Ishikawa (cell line): ENCODE measurements around the gene ANKRD44.

Experiments used
- CEBPB ChIP-seq: IDR thresholded peaks from 2 replicates; pipeline ENCODE4 v1.6.1; 2012
- CREB1 ChIP-seq: IDR thresholded peaks from 2 replicates; pipeline ENCODE4 v1.6.1; 2012; ENCODE audit warnings: low read depth
- EGR1 ChIP-seq: IDR thresholded peaks from 2 replicates; pipeline ENCODE4 v1.6.1; 2012
- EP300 ChIP-seq: IDR thresholded peaks from 2 replicates; pipeline ENCODE4 v1.6.1; 2012; ENCODE audit warnings: borderline replicate concordance
- FOXM1 ChIP-seq: IDR thresholded peaks from 2 replicates; pipeline ENCODE4 v1.6.1; 2012; ENCODE audit warnings: low read depth, borderline replicate concordance
- NFIC ChIP-seq: IDR thresholded peaks from 2 replicates; pipeline ENCODE4 v1.6.1; 2012
- RAD21 ChIP-seq: IDR thresholded peaks from 2 replicates; pipeline ENCODE4 v1.6.1; 2012; ENCODE audit warnings: low read depth
- REST ChIP-seq: IDR thresholded peaks from 2 replicates; pipeline ENCODE4 v1.6.1; 2012; ENCODE audit warnings: low read depth, mild to moderate bottlenecking
- TAF1 ChIP-seq: IDR thresholded peaks from 2 replicates; pipeline ENCODE4 v1.6.1; 2012; ENCODE audit warnings: low read depth, mild to moderate bottlenecking
- TCF12 ChIP-seq: IDR thresholded peaks from 2 replicates; pipeline ENCODE4 v1.6.1; 2012; ENCODE audit warnings: low read depth
- TEAD4 ChIP-seq: IDR thresholded peaks from 2 replicates; pipeline ENCODE4 v1.6.1; 2012
- YY1 ChIP-seq: IDR thresholded peaks from 2 replicates; pipeline ENCODE4 v1.6.1; 2012; ENCODE audit warnings: low read depth
- ZBTB7A ChIP-seq: IDR thresholded peaks from 2 replicates; pipeline ENCODE4 v1.6.1; 2012; ENCODE audit warnings: low read depth
- TF ChIP-seq, protein P1 (sequence below): IDR thresholded peaks from 2 replicates; pipeline ENCODE4 v1.6.1; 2012
- TF ChIP-seq, protein P2 (sequence below): IDR thresholded peaks from 2 replicates; pipeline ENCODE4 v1.6.1; 2012

ANKRD44 gene

DNA sequence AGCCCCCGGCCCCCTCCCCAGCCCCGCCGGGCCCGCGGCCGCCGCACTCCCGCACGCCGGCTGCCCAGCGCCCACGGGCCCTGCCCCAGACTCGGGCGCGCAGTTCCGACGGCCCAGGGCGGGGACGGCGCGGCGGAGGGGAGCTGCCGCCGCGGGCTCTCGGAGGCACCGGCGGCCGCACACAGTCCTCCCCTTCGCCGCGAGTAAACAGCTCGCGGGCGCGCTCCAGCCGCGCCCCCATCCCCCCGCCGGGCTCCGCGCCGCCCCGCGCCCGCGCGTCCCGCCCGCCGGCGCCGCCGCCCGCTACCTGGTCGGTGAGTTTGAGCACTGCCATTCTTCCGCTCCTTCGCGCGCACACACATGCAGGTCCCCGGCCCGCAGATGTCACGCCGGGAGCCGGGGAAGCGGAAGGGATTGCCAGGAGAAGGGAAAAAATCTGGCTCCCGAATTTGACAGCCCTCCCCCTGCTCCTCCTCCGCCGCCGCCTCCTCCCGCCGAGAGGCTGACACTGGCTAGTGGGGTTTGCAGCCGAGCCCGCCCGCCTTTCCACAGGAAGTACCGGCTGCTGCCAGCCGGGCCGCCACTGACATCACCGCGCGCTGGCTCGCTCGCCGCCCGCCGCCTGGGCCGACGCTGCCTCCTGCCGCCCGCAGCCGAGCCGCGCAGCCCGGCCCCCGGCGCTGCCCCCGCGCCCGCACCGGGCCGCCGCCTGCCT lies at the start of gene ANKRD44:
Gene ANKRD44, minus strand, starts transcription at position 510 of the 715 bp plus-strand sequence. Its CDS starts 176 bp downstream, at position 334.
- TF ChIP-seq TEAD4 = no peak
- TF ChIP-seq, protein P1, sequence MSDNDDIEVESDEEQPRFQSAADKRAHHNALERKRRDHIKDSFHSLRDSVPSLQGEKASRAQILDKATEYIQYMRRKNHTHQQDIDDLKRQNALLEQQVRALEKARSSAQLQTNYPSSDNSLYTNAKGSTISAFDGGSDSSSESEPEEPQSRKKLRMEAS = peak; percentile 50; the same call in 1 of the 2 replicates
- TF ChIP-seq REST = no peak
- TF ChIP-seq CEBPB = no peak
- no peak for TF ChIP-seq TAF1
- TF ChIP-seq FOXM1 = no peak
- peak; percentile 57; the same call in 1 of the 2 replicates for TF ChIP-seq TCF12
- TF ChIP-seq ZBTB7A = no peak
- TF ChIP-seq, protein P2, sequence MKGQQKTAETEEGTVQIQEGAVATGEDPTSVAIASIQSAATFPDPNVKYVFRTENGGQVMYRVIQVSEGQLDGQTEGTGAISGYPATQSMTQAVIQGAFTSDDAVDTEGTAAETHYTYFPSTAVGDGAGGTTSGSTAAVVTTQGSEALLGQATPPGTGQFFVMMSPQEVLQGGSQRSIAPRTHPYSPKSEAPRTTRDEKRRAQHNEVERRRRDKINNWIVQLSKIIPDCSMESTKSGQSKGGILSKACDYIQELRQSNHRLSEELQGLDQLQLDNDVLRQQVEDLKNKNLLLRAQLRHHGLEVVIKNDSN = no peak
- no peak for TF ChIP-seq NFIC
- TF ChIP-seq EGR1 = no peak
- TF ChIP-seq RAD21 = peak; percentile 44; the same call in 1 of the 2 replicates
- no peak for TF ChIP-seq EP300
- no peak for TF ChIP-seq CREB1
- no peak for TF ChIP-seq YY1

GRCh38 chr2:197359859-197360258 lies 49.3 kb upstream of the ANKRD44 start:
- TF ChIP-seq TCF12 (no peak), REST (no peak), RAD21 (no peak), TAF1 (no peak), NFIC (no peak)
- TF ChIP-seq, protein P1 = no peak

GRCh38 chr2:197358931-197359330 lies 48.4 kb upstream of the ANKRD44 start:
- TF ChIP-seq FOXM1 = no peak
- TF ChIP-seq CEBPB = no peak
- TF ChIP-seq TEAD4 = no peak
- no peak for TF ChIP-seq YY1
- no peak for TF ChIP-seq EGR1
- TF ChIP-seq NFIC = no peak
- TF ChIP-seq, protein P1 = no peak
- TF ChIP-seq, protein P2 = no peak
- TF ChIP-seq EP300 = no peak
- TF ChIP-seq ZBTB7A = no peak
- no peak for TF ChIP-seq TCF12
- TF ChIP-seq CREB1 = no peak

GRCh38 chr2:197357986-197358385 lies 47.4 kb upstream of the ANKRD44 start:
- no peak for TF ChIP-seq ZBTB7A
- TF ChIP-seq, protein P1 = no peak
- no peak for TF ChIP-seq TAF1

DNA sequence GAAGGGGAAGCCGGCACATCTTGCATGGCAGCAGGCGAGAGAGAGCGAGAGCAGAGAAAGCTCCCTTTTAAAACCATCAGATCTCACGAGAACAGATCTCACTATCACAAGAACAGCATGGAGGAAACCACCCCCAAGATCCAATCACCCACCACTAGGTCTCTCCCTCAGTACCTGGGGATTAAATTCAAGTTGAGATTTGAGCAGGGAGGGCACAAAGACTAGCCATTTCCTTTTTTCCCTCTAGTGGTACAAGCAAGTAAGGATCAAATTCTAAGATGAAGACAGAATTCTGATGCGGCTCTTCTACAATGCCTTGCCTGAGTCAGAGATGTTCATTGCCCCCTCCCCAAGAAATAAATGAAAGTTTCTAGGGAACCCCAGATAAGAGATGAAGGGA lies 45.6 kb upstream of the ANKRD44 start:
- TF ChIP-seq TCF12 (no peak), EP300 (no peak), TEAD4 (no peak), REST (no peak), TAF1 (no peak), RAD21 (no peak), NFIC (no peak), CREB1 (no peak)
- TF ChIP-seq, protein P1 = no peak
- TF ChIP-seq, protein P2 = no peak
